Transverse colon (tissue), 4 donors: ENCODE measurements around the gene LMAN1L. TPM values are rescaled to one million over a fixed set of nuclear protein-coding genes. Genes with fewer than 3 reads are reported as not detected.

Experiments used
- DNase-seq: peaks from one replicate; pipeline ENCODE4 v3.0.0-alpha.2; 2019
- H3K27ac ChIP-seq, 4 donors: fragments of 200-600 bp; sonication (generic); 2 replicates each; pipeline ENCODE4 v1.5.1; 2016 to 2018; ENCODE audit warnings: inconsistent platforms in 4 of 4
- H3K27me3 ChIP-seq: fragments of 200-600 bp; sonication (generic); 2 replicates; pipeline ENCODE4 v1.5.1; 2017; ENCODE audit warnings: inconsistent platforms
- H3K36me3 ChIP-seq, 4 donors: fragments of 200-600 bp; sonication (generic); 2 replicates each; pipeline ENCODE4 v1.5.1; 2017 to 2019; ENCODE audit warnings: inconsistent platforms in 4 of 4
- H3K4me1 ChIP-seq, 4 donors: fragments of 200-600 bp; sonication (generic); 2 replicates each; pipeline ENCODE4 v1.5.1; 2017 to 2020; ENCODE audit warnings: inconsistent platforms in 4 of 4
- H3K4me3 ChIP-seq, 4 donors: fragments of 200-600 bp; sonication (generic); 1 replicate in 1 of 4; 2 replicates in 3 of 4; pipeline versions ENCODE4 v1.5.1 to v1.6.1; 2017 to 2019; ENCODE audit warnings: inconsistent platforms in 4 of 4
- H3K9me3 ChIP-seq, 2 donors: fragments of 200-600 bp; sonication (generic); 2 replicates each; pipeline ENCODE4 v1.5.1; 2017 to 2019; ENCODE audit warnings: inconsistent platforms in 2 of 2
- EP300 ChIP-seq: sonication (generic); formaldehyde crosslinking; IDR thresholded peaks from one replicate; pipeline ENCODE4 v1.6.1; 2017; ENCODE audit warnings: antibody characterized with exemption, low read depth
- POLR2A ChIP-seq: fragments of 450-650 bp; IDR thresholded peaks from one replicate; pipeline ENCODE4 v1.6.1; 2016; ENCODE audit warnings: antibody characterized with exemption, mild to moderate bottlenecking, moderate library complexity
- POLR2AphosphoS5 ChIP-seq, 3 donors: sonication (generic); formaldehyde crosslinking; IDR thresholded peaks; one replicate each; pipeline ENCODE4 v1.6.1; 2016; ENCODE audit warnings: antibody characterized with exemption in 3 of 3
- WGBS, 2 donors: methylation state at CpG; one replicate each; pipeline ENCODE4 v1.1.5; 2018; ENCODE audit warnings: low coverage in 1 of 2; 5-methylcytosine and 5-hydroxymethylcytosine counted together
- in situ Hi-C, 4 donors: fragments of 200-750 bp; cut with MboI; loops; one replicate each; pipeline versions ENCODE4 v1.15.0 to v1.15.1; 2017; ENCODE audit warnings: low sequenced_read_pairs in 3 of 4, low pct_ligation_motif_present in 1 of 4, low pct_unique_long_range_greater_than_20kb in 1 of 4
- intact Hi-C: fragments of 100-400 bp; cut with DNase I; formaldehyde crosslinking; loops from one replicate; pipeline ENCODE4 v1.15.1; 2023; ENCODE audit warnings: low total_unique reads
- total RNA-seq, 4 donors: library from RNA; depleted of rRNA; stranded (reverse); fragments of >200 nt; gene quantifications; one replicate each; pipeline ENCODE4 v1.1.0, GENCODE V29; 2016
- TF ChIP-seq, protein P1 (sequence below), 5 experiments: fragments of 200-600 bp in 3 of 5; fragments of 450-650 bp in 2 of 5; sonication (generic) in 3 of 5; IDR thresholded peaks; 1 replicate in 2 of 5; 2 replicates in 3 of 5; pipeline ENCODE4 v1.5.1; 2016 to 2017; ENCODE audit warnings: antibody characterized with exemption in 5 of 5, inconsistent platforms in 3 of 5, mild to moderate bottlenecking in 2 of 5, moderate library complexity in 1 of 5

The LMAN1L gene
- total RNA-seq, 4 donors from 2014 or later = 20.2 TPM; not detected in 3

GRCh38 chr15:74777769-74778598, 34.7 kb upstream of the LMAN1L start:
- no peaks in the 10 kb centered on the region for H3K27me3 ChIP-seq
- no peaks in the 10 kb centered on the region for H3K9me3 ChIP-seq
- in situ Hi-C loops (loop anchor here in 2 of 4 donors (10.0 kb wide), 1 partner anchor 167 kb away; no protein-coding TSS in a partner anchor), intact Hi-C loops (no loop called here)
- H3K36me3 ChIP-seq = no peaks in the 10 kb centered on the region
- WGBS, 2 donors = 71 to 75% methylated on average over 5 to 6 of the region's 6 CpGs
- H3K4me1 ChIP-seq = peaks cover 29 to 87% (median 57%) of the 10 kb centered on the region in 4 donors
- no peak overlapping the region for H3K4me3 ChIP-seq
- peak overlapping the region; percentile 77 to 87 (median 84) for H3K27ac ChIP-seq
- TF ChIP-seq POLR2A (no peak), POLR2AphosphoS5 (IDR thresholded peaks at IDR 0.05) (no peak), EP300 (no peak)
- TF ChIP-seq, protein P1, sequence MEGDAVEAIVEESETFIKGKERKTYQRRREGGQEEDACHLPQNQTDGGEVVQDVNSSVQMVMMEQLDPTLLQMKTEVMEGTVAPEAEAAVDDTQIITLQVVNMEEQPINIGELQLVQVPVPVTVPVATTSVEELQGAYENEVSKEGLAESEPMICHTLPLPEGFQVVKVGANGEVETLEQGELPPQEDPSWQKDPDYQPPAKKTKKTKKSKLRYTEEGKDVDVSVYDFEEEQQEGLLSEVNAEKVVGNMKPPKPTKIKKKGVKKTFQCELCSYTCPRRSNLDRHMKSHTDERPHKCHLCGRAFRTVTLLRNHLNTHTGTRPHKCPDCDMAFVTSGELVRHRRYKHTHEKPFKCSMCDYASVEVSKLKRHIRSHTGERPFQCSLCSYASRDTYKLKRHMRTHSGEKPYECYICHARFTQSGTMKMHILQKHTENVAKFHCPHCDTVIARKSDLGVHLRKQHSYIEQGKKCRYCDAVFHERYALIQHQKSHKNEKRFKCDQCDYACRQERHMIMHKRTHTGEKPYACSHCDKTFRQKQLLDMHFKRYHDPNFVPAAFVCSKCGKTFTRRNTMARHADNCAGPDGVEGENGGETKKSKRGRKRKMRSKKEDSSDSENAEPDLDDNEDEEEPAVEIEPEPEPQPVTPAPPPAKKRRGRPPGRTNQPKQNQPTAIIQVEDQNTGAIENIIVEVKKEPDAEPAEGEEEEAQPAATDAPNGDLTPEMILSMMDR (IDR thresholded peaks at IDR 0.05) = no peak
- DNase-seq = no peak

GRCh38 chr15:74778599-74778970, 34.0 kb upstream of the LMAN1L start:
- intact Hi-C loops = no loop called here

GRCh38 chr15:74779162-74779648, 33.4 kb upstream of the LMAN1L start:
- 53 to 59% methylated on average over 7 of the region's 7 CpGs for WGBS, 2 donors
- Histone ChIP-seq H3K4me1 (peaks cover 29 to 87% (median 58%) of the 10 kb centered on the region in 4 donors), H3K4me3 (no peak overlapping the region), H3K27me3 (no peaks in the 10 kb centered on the region), H3K27ac (peak overlapping the region; percentile 84 to 92 (median 86)), H3K36me3 (no peaks in the 10 kb centered on the region), H3K9me3 (no peaks in the 10 kb centered on the region)
- DNase-seq = no peak
- in situ Hi-C loops = loop anchor here in 2 of 4 donors (10.0 kb wide), 1 partner anchor 166 kb away; no protein-coding TSS in a partner anchor
- intact Hi-C loops = no loop called here
- no peak for TF ChIP-seq POLR2AphosphoS5 (IDR thresholded peaks at IDR 0.05)

More at GRCh38 chr15:74778599-74778970, 34.0 kb upstream of the LMAN1L start:
- no peaks in the 10 kb centered on the region for H3K9me3 ChIP-seq
- H3K4me3 ChIP-seq = no peak overlapping the region
- H3K36me3 ChIP-seq = no peaks in the 10 kb centered on the region
- H3K27me3 ChIP-seq = no peaks in the 10 kb centered on the region
- H3K27ac ChIP-seq = peak overlapping the region; percentile 84 to 92 (median 86)
- 94 to 100% methylated on average over 1 to 5 of the region's 5 CpGs for WGBS, 2 donors
- DNase-seq = no peak
- H3K4me1 ChIP-seq = peaks cover 29 to 87% (median 57%) of the 10 kb centered on the region in 4 donors
- in situ Hi-C loops = loop anchor here in 2 of 4 donors (10.0 kb wide), 1 partner anchor 166 kb away; no protein-coding TSS in a partner anchor
- TF ChIP-seq POLR2AphosphoS5 (IDR thresholded peaks at IDR 0.05) (no peak), POLR2A (no peak), EP300 (no peak)
- TF ChIP-seq, protein P1 (IDR thresholded peaks at IDR 0.05) = no peak

- TF ChIP-seq EP300 = no peak
- TF ChIP-seq POLR2AphosphoS5 (IDR thresholded peaks at IDR 0.05) = peak in 1 of 3 donors; percentile 21
- Histone ChIP-seq H3K4me1 (peaks cover 37 to 88% (median 65%) of the 10 kb centered on the region in 4 donors), H3K36me3 (no peaks in the 10 kb centered on the region), H3K27ac (peak overlapping the region; percentile 84 to 92 (median 86)), H3K4me3 (peak overlapping the region in 2 of 4 donors; percentile 73 to 77), H3K27me3 (no peaks in the 10 kb centered on the region), H3K9me3 (no peaks in the 10 kb centered on the region)
- no peak for DNase-seq
- in situ Hi-C loops (no loop called here), intact Hi-C loops (loop anchor here (5.0 kb wide), 1 partner anchor 62 kb away; the partner anchor contains the start of gene ULK3)
- WGBS, 2 donors = 42 to 44% methylated on average over 9 to 16 of the region's 16 CpGs
These were observed 31.9 kb upstream of the LMAN1L start for GRCh38 chr15:74780523-74781430.
